Neuronal stem cell (in vitro differentiated cells): ENCODE measurements around the gene ZNFX1.

ENCODE experiments used
- DNase-seq: peaks from one replicate; pipeline ENCODE4 v3.0.0-alpha.2; 2013; ENCODE audit warnings: low spot score
- H2AFZ ChIP-seq: one replicate; pipeline ENCODE4 v1.6.1; 2013; ENCODE audit warnings: mild to moderate bottlenecking, low read length, inconsistent platforms
- H2AK5ac ChIP-seq: 2 replicates; pipeline ENCODE4 v1.6.1; 2013; ENCODE audit warnings: low read depth, mild to moderate bottlenecking, inconsistent platforms, low read length, moderate library complexity, mixed read lengths
- H2BK120ac ChIP-seq: 2 replicates; pipeline ENCODE4 v1.6.1; 2013; ENCODE audit warnings: low read depth, mild to moderate bottlenecking, inconsistent platforms, low read length, moderate library complexity, mixed read lengths
- H2BK12ac ChIP-seq: one replicate; pipeline ENCODE4 v1.6.1; 2013; ENCODE audit warnings: low read length, inconsistent platforms
- H2BK15ac ChIP-seq: 2 replicates; pipeline ENCODE4 v1.6.1; 2013; ENCODE audit warnings: mild to moderate bottlenecking, low read length, inconsistent platforms, mixed read lengths
- H2BK5ac ChIP-seq: one replicate; pipeline ENCODE4 v1.6.1; 2013; ENCODE audit warnings: inconsistent platforms, mild to moderate bottlenecking, low read length, moderate library complexity
- H3K14ac ChIP-seq: one replicate; pipeline ENCODE4 v1.6.1; 2013; ENCODE audit warnings: low read length, inconsistent platforms
- H3K18ac ChIP-seq: 2 replicates; pipeline ENCODE4 v1.6.1; 2013; ENCODE audit warnings: low read length, inconsistent platforms
- H3K23ac ChIP-seq: 2 replicates; pipeline ENCODE4 v1.6.1; 2013; ENCODE audit warnings: low read depth, mild to moderate bottlenecking, mixed read lengths, low read length, inconsistent platforms; ENCODE audit not compliant: poor library complexity
- H3K27ac ChIP-seq: replicated peaks from 3 replicates; pipeline ENCODE4 v1.5.1; 2013; ENCODE audit warnings: low read length, inconsistent platforms
- H3K27me3 ChIP-seq, 3 experiments: 2 replicates each; pipeline ENCODE4 v1.6.1; 2013; ENCODE audit warnings: low read length in 3 of 3, mild to moderate bottlenecking in 2 of 3, inconsistent platforms in 1 of 3, low read depth in 1 of 3, mixed read lengths in 1 of 3, moderate library complexity in 1 of 3; ENCODE audit not compliant: control insufficient read depth in 3 of 3, insufficient read depth in 3 of 3
- H3K36me3 ChIP-seq, 2 donors: replicated peaks in 1 of 2; 2 replicates each; pipeline ENCODE4 v1.6.1; 2013; ENCODE audit warnings: low read length in 2 of 2; ENCODE audit not compliant: control insufficient read depth in 2 of 2, insufficient read depth in 2 of 2
- H3K4ac ChIP-seq: 2 replicates; pipeline ENCODE4 v1.6.1; 2013; ENCODE audit warnings: inconsistent platforms, mild to moderate bottlenecking, low read length, moderate library complexity
- H3K4me1 ChIP-seq, 2 donors: 1 replicate in 1 of 2; 2 replicates in 1 of 2; pipeline ENCODE4 v1.6.1; 2013; ENCODE audit warnings: low read length in 2 of 2, low read depth in 1 of 2; ENCODE audit not compliant: control insufficient read depth in 2 of 2, insufficient read depth in 1 of 2
- H3K4me2 ChIP-seq: one replicate; pipeline ENCODE4 v1.6.1; 2013; ENCODE audit warnings: mild to moderate bottlenecking, low read length, inconsistent platforms; ENCODE audit not compliant: insufficient read depth, poor library complexity, severe bottlenecking
- H3K4me3 ChIP-seq, 2 donors: 2 replicates each; pipeline ENCODE4 v1.5.1; 2013; ENCODE audit warnings: low read length in 2 of 2, mild to moderate bottlenecking in 2 of 2, inconsistent platforms in 1 of 2, moderate library complexity in 1 of 2
- H3K79me1 ChIP-seq: one replicate; pipeline ENCODE4 v1.6.1; 2013; ENCODE audit warnings: low read depth, mild to moderate bottlenecking, inconsistent platforms, low read length, moderate library complexity
- H3K9ac ChIP-seq: one replicate; pipeline ENCODE4 v1.6.1; 2013; ENCODE audit warnings: mild to moderate bottlenecking, low read depth, low read length, inconsistent platforms; ENCODE audit not compliant: poor library complexity
- H3K9me3 ChIP-seq, 2 donors: replicated peaks in 1 of 2; 2 replicates each; pipeline versions ENCODE3 to v1.6.1; 2013; ENCODE audit warnings: low read length in 2 of 2, mild to moderate bottlenecking in 2 of 2, inconsistent platforms in 1 of 2, low read depth in 1 of 2, mixed read lengths in 1 of 2, moderate library complexity in 1 of 2; ENCODE audit not compliant: control insufficient read depth in 2 of 2, insufficient read depth in 1 of 2
- H4K8ac ChIP-seq: one replicate; pipeline ENCODE4 v1.6.1; 2013; ENCODE audit warnings: low read depth, mild to moderate bottlenecking, inconsistent platforms, low read length, moderate library complexity
- H4K91ac ChIP-seq: one replicate; pipeline ENCODE4 v1.6.1; 2013; ENCODE audit warnings: low read length, low read depth, mild to moderate bottlenecking, inconsistent platforms; ENCODE audit not compliant: poor library complexity
- WGBS, 2 donors: extraction: QIAGEN DNeasy Blood & Tissue Kit; methylation state at CpG; one replicate each; pipeline ENCODE4 v1.1.7; 2013; ENCODE audit warnings: missing lambda C conversion rate in 2 of 2, mixed read lengths in 1 of 2; ENCODE audit not compliant: insufficient read length in 2 of 2, insufficient replicate concordance in 1 of 2; ENCODE audit errors: extremely low coverage in 2 of 2; 5-methylcytosine and 5-hydroxymethylcytosine counted together

The ZNFX1 gene

GRCh38 chr20:49273696-49274277 lies 4.1 kb downstream of the ZNFX1 start:
- no peak overlapping the region for H3K14ac ChIP-seq
- DNase-seq = no peak
- H3K36me3 ChIP-seq = peaks cover 13 to 77% of the 10 kb centered on the region in 2 donors
- no peak overlapping the region for H2BK5ac ChIP-seq
- no peaks in the 10 kb centered on the region for H3K4me1 ChIP-seq
- no peak overlapping the region for H3K18ac ChIP-seq
- no peak overlapping the region for H3K4ac ChIP-seq
- no peak overlapping the region for H4K8ac ChIP-seq
- no peak overlapping the region for H3K4me3 ChIP-seq
- no peak overlapping the region for H4K91ac ChIP-seq
- H3K79me1 ChIP-seq = peaks cover 4% of the 10 kb centered on the region
- H2BK15ac ChIP-seq = no peak overlapping the region
- H2AK5ac ChIP-seq = no peak overlapping the region
- H3K27ac ChIP-seq = no peak overlapping the region
- no peak overlapping the region for H2AFZ ChIP-seq
- H3K9ac ChIP-seq = no peak overlapping the region
- no peak overlapping the region for H3K23ac ChIP-seq
- H3K27me3 ChIP-seq = no peaks in the 10 kb centered on the region
- no CpG with 5 or more reads among the region's 8 CpGs for WGBS, 2 donors
- H2BK12ac ChIP-seq = no peak overlapping the region
- H3K4me2 ChIP-seq = no peak overlapping the region
- H2BK120ac ChIP-seq = no peak overlapping the region
- peaks cover 2 to 28% of the 10 kb centered on the region in 2 donors for H3K9me3 ChIP-seq

GRCh38 chr20:49272654-49273053 lies 5.2 kb downstream of the ZNFX1 start:
- Histone ChIP-seq H2BK15ac (no peak overlapping the region), H3K36me3 (peaks cover 13 to 86% of the 10 kb centered on the region in 2 donors), H2BK5ac (no peak overlapping the region), H3K9me3 (peaks cover 2 to 34% of the 10 kb centered on the region in 2 donors), H3K4ac (no peak overlapping the region), H3K27ac (no peak overlapping the region), H2BK12ac (no peak overlapping the region), H3K4me1 (no peaks in the 10 kb centered on the region), H2AK5ac (no peak overlapping the region), H2AFZ (no peak overlapping the region), H3K4me3 (no peak overlapping the region), H3K79me1 (peaks cover 4% of the 10 kb centered on the region), H4K8ac (no peak overlapping the region), H3K14ac (no peak overlapping the region), H3K18ac (no peak overlapping the region), H2BK120ac (no peak overlapping the region), H3K27me3 (no peaks in the 10 kb centered on the region), H3K23ac (no peak overlapping the region), H4K91ac (no peak overlapping the region), H3K9ac (no peak overlapping the region), H3K4me2 (no peak overlapping the region)
- DNase-seq = no peak
- WGBS, 2 donors = no CpG with 5 or more reads among the region's 1 CpG

- Histone ChIP-seq H3K9me3 (peaks cover 2 to 24% of the 10 kb centered on the region in 2 donors), H3K79me1 (no peaks in the 10 kb centered on the region), H2BK12ac (no peak overlapping the region), H3K9ac (no peak overlapping the region), H3K18ac (no peak overlapping the region), H2AK5ac (no peak overlapping the region), H3K4me1 (no peaks in the 10 kb centered on the region), H3K4me2 (no peak overlapping the region), H2BK5ac (no peak overlapping the region), H3K27me3 (no peaks in the 10 kb centered on the region), H2BK15ac (no peak overlapping the region), H3K27ac (no peak overlapping the region), H4K91ac (no peak overlapping the region), H3K14ac (no peak overlapping the region), H3K23ac (no peak overlapping the region), H3K36me3 (peaks cover 15 to 93% of the 10 kb centered on the region in 2 donors), H3K4me3 (no peak overlapping the region), H3K4ac (no peak overlapping the region), H2BK120ac (no peak overlapping the region), H4K8ac (no peak overlapping the region), H2AFZ (no peak overlapping the region)
- no peak for DNase-seq
- WGBS, 2 donors = no CpG with 5 or more reads among the region's 5 CpGs
Measured at GRCh38 chr20:49270736-49271135, 7.1 kb downstream of the ZNFX1 start.

GRCh38 chr20:49270177-49270576 lies 7.7 kb downstream of the ZNFX1 start:
- Histone ChIP-seq H3K18ac (no peak overlapping the region), H3K9me3 (peaks cover 2 to 21% of the 10 kb centered on the region in 2 donors), H3K4me2 (no peak overlapping the region), H2BK12ac (no peak overlapping the region), H3K36me3 (peaks cover 15 to 93% of the 10 kb centered on the region in 2 donors), H2BK15ac (no peak overlapping the region), H2AFZ (no peak overlapping the region), H4K91ac (no peak overlapping the region), H2BK120ac (no peak overlapping the region), H3K27me3 (no peaks in the 10 kb centered on the region), H3K4me1 (no peaks in the 10 kb centered on the region), H2BK5ac (no peak overlapping the region), H3K23ac (no peak overlapping the region), H2AK5ac (no peak overlapping the region), H3K79me1 (no peaks in the 10 kb centered on the region), H3K14ac (no peak overlapping the region), H4K8ac (no peak overlapping the region), H3K4me3 (no peak overlapping the region), H3K9ac (no peak overlapping the region), H3K4ac (no peak overlapping the region), H3K27ac (no peak overlapping the region)
- WGBS, 2 donors = no CpG with 5 or more reads among the region's 7 CpGs
- no peak for DNase-seq
